ENCODE results near the gene PSPC1. TPM values are rescaled to one million over a fixed set of nuclear protein-coding genes. Genes with fewer than 3 reads are reported as not detected.
"Not testable (repeated sequence)": the region's sequence is repeated elsewhere in the genome, so short reads cannot be mapped to it uniquely, and the experiment has no call there.

PSPC1 gene
- total RNA-seq, 3 donors from 2014 or later (not counting 1 experiment from before 2014, with no cell fraction given): 94.1 to 110 (median 107) TPM

DNA sequence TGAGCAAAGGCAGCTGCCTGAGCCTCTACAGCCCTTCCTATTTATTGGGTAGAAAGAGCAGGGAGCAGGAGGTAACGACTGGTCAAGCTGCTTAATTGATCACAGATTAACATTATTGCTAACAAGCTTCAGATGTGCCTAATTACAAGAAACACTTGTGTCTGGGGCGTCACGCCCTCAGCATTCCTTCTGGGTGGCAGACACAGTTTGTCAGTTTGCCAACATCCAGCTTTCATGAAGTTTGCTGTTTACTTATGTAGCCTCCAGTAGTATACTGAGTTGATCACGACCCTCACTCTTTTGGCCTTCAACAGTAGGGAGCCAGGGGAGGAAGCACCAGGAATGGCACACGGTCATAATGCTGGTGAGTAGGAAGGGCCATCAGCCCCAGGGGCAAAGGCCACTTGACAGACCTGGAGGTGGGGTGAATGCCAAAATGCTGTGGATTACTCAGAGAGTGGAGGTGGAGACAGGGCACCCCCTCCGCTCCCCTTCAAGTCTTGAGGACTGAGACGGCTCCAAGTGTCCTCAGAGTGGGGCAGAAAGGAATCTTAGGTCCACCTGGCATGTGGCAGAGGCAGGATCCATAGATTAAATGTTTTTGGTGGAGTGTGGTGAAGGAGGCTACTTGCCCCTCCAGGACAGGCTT, 34.9 kb upstream of the PSPC1 start:
- intact Hi-C loops (cut with micrococcal nuclease): no loop called here
- Histone ChIP-seq H3K27me3 (ENCODE audit: control insufficient read depth, insufficient read depth, low read length) (no peaks in the 10 kb centered on the region), H3K4me3 (ENCODE audit: low read length) (no peak overlapping the region), H3K4me1 (ENCODE audit: control insufficient read depth, insufficient read depth, low read length) (no peaks in the 10 kb centered on the region), H3K27ac (ENCODE audit: low read length) (no peak overlapping the region), H3K9me3 (ENCODE audit: control insufficient read depth, insufficient read depth, low read length) (no peaks in the 10 kb centered on the region), H3K36me3 (ENCODE audit: control insufficient read depth, insufficient read depth, low read length) (peaks cover 10% of the 10 kb centered on the region)
- no peaks in the 10 kb centered on the region for H3K27me3 Mint-ChIP-seq (ENCODE audit: low read depth in 2 of 2)
- peak in 1 of 3 donors; percentile 9 for ATAC-seq
- H3K4me1 Mint-ChIP-seq: peaks cover 15% of the 10 kb centered on the region in 2 donors
- peak overlapping the region; percentile 76 to 89 for H3K27ac Mint-ChIP-seq
- H3K36me3 Mint-ChIP-seq: peaks cover 11% of the 10 kb centered on the region
- 96% methylated on average over 7 of the region's 7 CpGs for WGBS (ENCODE audit: insufficient coverage)
- no peaks in the 10 kb centered on the region for H3K9me3 Mint-ChIP-seq
- no peak for DNase-seq
- TF ChIP-seq, protein P1, sequence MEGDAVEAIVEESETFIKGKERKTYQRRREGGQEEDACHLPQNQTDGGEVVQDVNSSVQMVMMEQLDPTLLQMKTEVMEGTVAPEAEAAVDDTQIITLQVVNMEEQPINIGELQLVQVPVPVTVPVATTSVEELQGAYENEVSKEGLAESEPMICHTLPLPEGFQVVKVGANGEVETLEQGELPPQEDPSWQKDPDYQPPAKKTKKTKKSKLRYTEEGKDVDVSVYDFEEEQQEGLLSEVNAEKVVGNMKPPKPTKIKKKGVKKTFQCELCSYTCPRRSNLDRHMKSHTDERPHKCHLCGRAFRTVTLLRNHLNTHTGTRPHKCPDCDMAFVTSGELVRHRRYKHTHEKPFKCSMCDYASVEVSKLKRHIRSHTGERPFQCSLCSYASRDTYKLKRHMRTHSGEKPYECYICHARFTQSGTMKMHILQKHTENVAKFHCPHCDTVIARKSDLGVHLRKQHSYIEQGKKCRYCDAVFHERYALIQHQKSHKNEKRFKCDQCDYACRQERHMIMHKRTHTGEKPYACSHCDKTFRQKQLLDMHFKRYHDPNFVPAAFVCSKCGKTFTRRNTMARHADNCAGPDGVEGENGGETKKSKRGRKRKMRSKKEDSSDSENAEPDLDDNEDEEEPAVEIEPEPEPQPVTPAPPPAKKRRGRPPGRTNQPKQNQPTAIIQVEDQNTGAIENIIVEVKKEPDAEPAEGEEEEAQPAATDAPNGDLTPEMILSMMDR (IDR thresholded peaks at IDR 0.05): no peak
- H3K4me3 Mint-ChIP-seq: peak overlapping the region; percentile 75

DNA sequence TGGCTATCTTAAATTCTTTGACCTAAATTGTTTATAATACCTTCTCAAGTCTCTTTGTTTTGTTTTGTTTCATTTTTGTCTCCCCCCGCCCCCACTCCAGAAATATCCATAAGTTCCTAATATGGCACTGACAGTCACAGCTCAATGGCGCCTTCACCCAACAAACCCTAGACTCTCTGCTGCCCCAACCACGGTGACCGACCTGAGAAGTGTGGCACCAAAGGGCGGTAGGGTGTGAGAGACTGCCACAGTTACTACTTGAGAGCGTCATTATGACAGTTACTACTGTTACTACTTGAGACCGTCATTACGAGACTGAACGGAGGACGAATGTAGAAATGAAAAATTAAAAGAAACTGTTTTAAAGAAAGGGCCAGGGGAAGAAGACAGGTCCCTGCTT, 34.4 kb upstream of the PSPC1 start:
- 73% methylated on average over 10 of the region's 10 CpGs for WGBS (ENCODE audit: insufficient coverage)
- Histone ChIP-seq H3K9me3 (ENCODE audit: control insufficient read depth, insufficient read depth, low read length) (no peaks in the 10 kb centered on the region), H3K27me3 (ENCODE audit: control insufficient read depth, insufficient read depth, low read length) (no peaks in the 10 kb centered on the region), H3K36me3 (ENCODE audit: control insufficient read depth, insufficient read depth, low read length) (peaks cover 9% of the 10 kb centered on the region), H3K27ac (ENCODE audit: low read length) (no peak overlapping the region), H3K4me3 (ENCODE audit: low read length) (no peak overlapping the region), H3K4me1 (ENCODE audit: control insufficient read depth, insufficient read depth, low read length) (no peaks in the 10 kb centered on the region)
- ATAC-seq: peak; percentile 86 to 99 (median 97)
- DNase-seq: peak; percentile 6 to 59
- H3K36me3 Mint-ChIP-seq: peaks cover 11% of the 10 kb centered on the region
- intact Hi-C loops (cut with micrococcal nuclease): no loop called here
- no peaks in the 10 kb centered on the region for H3K27me3 Mint-ChIP-seq (ENCODE audit: low read depth in 2 of 2)
- TF ChIP-seq, protein P1 (IDR thresholded peaks at IDR 0.05): no peak
- peak overlapping the region; percentile 75 for H3K4me3 Mint-ChIP-seq
- H3K9me3 Mint-ChIP-seq: no peaks in the 10 kb centered on the region
- H3K4me1 Mint-ChIP-seq: peaks cover 15% of the 10 kb centered on the region in 2 donors
- H3K27ac Mint-ChIP-seq: peak overlapping the region; percentile 76 to 89

DNA sequence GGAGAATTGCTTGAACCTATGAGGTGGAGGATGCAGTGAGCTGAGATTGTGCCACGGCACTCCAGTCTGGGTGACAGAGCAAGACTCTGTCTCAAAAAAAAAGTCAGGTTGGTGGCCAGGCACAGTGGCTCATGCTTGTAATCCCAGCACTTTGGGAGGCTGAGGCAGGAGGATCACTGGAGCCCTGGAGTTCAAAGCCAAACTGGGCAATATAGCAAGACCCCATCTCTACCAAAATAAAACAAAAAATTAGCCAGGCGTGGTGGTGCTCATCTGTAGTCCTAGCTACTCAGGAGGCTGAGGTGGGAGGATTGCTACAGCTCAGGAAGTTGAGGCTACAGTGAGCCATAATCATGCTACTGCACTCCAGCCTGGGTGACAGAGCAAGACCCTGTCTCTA, 33.1 kb upstream of the PSPC1 start:
- H3K9me3 Mint-ChIP-seq; H3K27me3 ChIP-seq (ENCODE audit: control insufficient read depth, insufficient read depth, low read length); DNase-seq; H3K27ac Mint-ChIP-seq; H3K27me3 Mint-ChIP-seq (ENCODE audit: low read depth in 2 of 2); H3K9me3 ChIP-seq (ENCODE audit: control insufficient read depth, insufficient read depth, low read length); H3K36me3 ChIP-seq (ENCODE audit: control insufficient read depth, insufficient read depth, low read length); H3K4me3 Mint-ChIP-seq; H3K27ac ChIP-seq (ENCODE audit: low read length); intact Hi-C loops (cut with micrococcal nuclease); ATAC-seq; H3K4me1 ChIP-seq (ENCODE audit: control insufficient read depth, insufficient read depth, low read length); H3K4me3 ChIP-seq (ENCODE audit: low read length): not testable (repeated sequence)
- H3K36me3 Mint-ChIP-seq: peaks cover 11% of the 10 kb centered on the region
- peaks cover 15 to 20% of the 10 kb centered on the region in 2 donors for H3K4me1 Mint-ChIP-seq
- WGBS (ENCODE audit: insufficient coverage): 98% methylated on average over 2 of the region's 2 CpGs

DNA sequence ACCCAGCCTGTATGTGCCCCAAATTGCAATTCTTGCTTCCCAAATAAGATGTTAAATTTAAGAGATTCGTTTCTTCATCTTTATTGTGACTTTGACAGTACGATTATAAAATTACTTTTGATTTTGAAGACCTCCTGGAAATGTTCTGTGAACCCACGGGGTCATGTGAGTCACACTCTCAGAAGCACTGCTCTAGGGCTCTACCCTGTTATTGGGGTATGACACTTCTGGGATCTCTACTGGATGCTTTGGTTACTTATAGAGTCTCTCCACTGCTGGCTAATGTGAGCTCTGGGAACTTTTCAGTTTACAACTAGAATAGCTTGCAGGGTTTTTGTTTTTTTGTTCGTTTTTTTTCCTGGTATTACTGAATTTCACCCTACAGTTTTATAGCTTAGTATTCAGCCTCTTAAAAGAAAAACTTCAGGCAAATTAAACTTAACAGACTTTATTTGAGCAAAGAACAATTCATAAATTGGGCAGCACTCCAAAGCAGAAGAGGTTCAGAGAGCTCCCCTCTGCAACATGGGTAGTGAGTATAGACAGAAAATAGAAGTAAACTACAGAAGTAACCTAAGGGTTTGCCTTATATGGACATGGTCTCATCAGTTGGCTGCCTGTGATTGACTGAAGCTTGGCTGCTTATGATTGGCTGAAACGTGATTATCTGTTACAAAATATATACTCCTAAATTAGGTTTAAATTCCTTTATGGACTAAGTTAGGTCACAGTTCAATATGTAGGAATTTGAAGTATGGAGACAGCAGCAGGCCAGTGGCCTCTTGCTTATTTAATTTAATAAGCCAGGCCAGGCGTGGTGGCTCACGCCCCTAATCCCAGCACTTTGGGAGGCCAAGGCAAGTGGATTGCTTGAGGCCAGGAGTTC, 28.5 kb upstream of the PSPC1 start:
- Histone ChIP-seq H3K36me3 (ENCODE audit: control insufficient read depth, insufficient read depth, low read length) (no peaks in the 10 kb centered on the region), H3K9me3 (ENCODE audit: control insufficient read depth, insufficient read depth, low read length) (no peaks in the 10 kb centered on the region), H3K27ac (ENCODE audit: low read length) (no peak overlapping the region), H3K4me3 (ENCODE audit: low read length) (no peak overlapping the region), H3K27me3 (ENCODE audit: control insufficient read depth, insufficient read depth, low read length) (no peaks in the 10 kb centered on the region), H3K4me1 (ENCODE audit: control insufficient read depth, insufficient read depth, low read length) (no peaks in the 10 kb centered on the region)
- no peak overlapping the region for H3K4me3 Mint-ChIP-seq
- no peak for DNase-seq
- intact Hi-C loops (cut with micrococcal nuclease): no loop called here
- no peaks in the 10 kb centered on the region for H3K9me3 Mint-ChIP-seq
- ATAC-seq: no peak
- no peaks in the 10 kb centered on the region for H3K36me3 Mint-ChIP-seq
- H3K27me3 Mint-ChIP-seq (ENCODE audit: low read depth in 2 of 2): no peaks in the 10 kb centered on the region
- 97% methylated on average over 6 of the region's 7 CpGs for WGBS (ENCODE audit: insufficient coverage)
- no peak overlapping the region for H3K27ac Mint-ChIP-seq
- H3K4me1 Mint-ChIP-seq: peaks cover 0 to 6% of the 10 kb centered on the region in 2 donors
- TF ChIP-seq, protein P1 (IDR thresholded peaks at IDR 0.05): no peak

All from natural killer cell (primary cell).